ENCODE measurements around the gene TP53BP2.
"Not testable (repeated sequence)": the region's sequence is repeated elsewhere in the genome, so short reads cannot be mapped to it uniquely, and the experiment has no call there.

TP53BP2 gene, protein sequence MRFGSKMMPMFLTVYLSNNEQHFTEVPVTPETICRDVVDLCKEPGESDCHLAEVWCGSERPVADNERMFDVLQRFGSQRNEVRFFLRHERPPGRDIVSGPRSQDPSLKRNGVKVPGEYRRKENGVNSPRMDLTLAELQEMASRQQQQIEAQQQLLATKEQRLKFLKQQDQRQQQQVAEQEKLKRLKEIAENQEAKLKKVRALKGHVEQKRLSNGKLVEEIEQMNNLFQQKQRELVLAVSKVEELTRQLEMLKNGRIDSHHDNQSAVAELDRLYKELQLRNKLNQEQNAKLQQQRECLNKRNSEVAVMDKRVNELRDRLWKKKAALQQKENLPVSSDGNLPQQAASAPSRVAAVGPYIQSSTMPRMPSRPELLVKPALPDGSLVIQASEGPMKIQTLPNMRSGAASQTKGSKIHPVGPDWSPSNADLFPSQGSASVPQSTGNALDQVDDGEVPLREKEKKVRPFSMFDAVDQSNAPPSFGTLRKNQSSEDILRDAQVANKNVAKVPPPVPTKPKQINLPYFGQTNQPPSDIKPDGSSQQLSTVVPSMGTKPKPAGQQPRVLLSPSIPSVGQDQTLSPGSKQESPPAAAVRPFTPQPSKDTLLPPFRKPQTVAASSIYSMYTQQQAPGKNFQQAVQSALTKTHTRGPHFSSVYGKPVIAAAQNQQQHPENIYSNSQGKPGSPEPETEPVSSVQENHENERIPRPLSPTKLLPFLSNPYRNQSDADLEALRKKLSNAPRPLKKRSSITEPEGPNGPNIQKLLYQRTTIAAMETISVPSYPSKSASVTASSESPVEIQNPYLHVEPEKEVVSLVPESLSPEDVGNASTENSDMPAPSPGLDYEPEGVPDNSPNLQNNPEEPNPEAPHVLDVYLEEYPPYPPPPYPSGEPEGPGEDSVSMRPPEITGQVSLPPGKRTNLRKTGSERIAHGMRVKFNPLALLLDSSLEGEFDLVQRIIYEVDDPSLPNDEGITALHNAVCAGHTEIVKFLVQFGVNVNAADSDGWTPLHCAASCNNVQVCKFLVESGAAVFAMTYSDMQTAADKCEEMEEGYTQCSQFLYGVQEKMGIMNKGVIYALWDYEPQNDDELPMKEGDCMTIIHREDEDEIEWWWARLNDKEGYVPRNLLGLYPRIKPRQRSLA

DNA sequence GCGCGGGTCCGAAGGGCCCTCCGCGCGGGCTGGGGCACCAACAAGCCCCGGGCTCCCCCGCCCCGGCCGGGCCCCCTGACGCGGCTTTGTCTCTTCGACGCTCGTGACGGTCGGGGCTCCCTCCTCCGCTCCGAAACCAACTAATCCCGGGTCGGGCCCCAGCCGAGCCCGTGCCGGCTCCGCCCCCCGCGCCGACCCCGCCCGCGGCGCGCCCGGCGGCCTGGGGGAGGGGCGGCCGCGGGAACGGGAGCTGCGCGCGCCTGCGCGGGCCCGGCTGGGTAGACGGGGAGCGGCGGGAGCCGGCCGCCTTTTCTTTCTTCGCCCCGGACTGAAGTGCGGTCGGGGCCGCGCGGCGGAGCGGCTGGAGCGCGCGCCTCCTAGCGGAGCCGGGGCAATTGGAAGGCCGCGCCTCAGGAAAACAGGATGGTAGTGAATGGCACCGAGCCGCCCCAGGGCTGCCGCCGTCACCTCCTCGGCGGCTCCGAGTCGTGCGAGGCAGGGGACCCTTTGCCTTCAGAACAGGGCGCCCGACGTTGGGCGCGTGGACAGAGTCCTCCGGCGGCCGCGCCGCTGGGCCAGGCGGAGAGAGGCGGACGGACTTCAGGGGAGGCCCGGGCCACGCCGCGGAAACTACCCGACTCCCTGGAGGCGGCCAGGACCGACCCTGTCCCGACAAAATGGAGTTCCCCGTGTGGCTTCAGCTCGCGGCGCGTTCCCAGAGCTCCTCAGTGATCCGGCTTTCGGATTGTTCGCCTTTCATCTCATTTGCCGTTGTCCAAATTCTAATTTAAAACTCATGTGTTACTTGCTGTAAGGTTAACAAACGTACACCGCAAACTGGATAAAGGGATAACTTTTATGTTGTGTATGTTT lies at the start of gene TP53BP2:
TP53BP2 (minus strand) TSS at position 138 of the 873 bp plus-strand sequence. CDS start 267 bp downstream, outside the sequence.
- DNase-seq = peak; percentile 88

DNA sequence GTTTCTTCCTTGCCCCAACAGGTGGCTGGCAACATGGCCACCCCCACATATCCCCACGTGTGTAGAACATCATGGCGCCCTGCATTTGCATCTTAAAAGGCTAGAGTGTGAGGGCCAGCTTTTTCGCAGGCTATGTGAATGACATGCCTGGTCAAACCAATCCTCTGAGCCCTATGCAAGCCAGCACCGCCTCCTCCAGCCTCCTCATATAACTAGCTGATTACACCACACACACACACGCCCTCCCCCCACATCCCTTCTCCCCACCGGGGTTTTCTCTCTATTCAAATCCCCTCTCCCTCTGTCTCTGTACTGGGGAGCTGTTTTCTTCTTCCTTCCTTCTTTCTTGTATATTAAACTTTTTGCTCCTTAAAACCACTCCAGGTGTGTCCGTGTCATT lies 44.7 kb upstream of the TP53BP2 start:
- not testable (repeated sequence) for DNase-seq

DNA sequence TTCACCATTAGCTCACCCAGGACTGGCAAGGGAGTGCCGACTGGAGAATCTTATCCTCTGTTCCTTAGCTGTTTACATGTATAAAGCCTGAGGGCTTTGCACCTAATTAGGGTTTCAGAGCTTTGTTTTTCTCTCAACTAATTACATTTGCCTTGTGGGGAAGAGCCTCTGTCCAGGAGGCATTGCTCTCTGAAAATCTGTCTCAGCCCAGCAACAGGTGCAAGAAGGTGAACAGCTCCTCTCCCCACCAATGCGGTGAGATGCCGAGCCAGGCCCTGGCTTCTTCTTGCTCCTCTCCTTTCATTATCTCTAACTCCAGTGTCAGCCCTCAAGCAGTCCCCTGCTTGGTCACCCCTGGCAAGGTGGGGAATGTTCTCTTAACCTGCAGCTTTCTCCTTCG lies 43.6 kb upstream of the TP53BP2 start:
- not testable (repeated sequence) for DNase-seq

DNA sequence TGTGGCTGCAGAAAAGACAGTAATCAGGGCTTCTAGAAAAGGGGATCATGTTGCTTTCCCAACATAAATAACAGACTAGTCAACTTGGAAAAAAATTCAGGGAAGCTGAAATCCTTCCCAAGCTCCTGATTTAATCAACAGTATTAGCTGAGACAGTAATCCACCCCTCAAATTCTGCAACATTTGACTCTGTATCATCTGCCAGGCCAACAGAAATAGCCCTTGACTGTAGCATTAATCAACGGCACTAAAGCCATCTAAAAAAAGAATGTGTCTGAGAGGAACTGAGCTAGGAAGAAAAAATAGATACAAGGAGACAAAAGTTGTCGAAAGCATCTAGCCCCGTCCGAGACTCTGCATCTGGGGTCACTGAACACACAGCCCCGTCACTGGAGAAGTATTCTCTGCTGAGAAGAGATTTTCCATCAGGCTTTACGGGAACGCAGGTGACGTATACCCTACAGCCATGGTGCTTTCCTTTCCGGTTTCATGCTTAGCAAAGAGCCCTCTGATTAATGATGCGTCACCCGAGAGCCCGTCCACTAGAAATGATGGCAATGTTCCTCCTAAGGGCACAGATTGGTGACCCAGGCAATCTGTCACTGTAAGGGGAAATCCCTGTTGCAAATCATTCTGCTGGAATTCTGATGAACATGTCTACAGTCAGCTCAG lies 42.1 kb upstream of the TP53BP2 start:
- DNase-seq = no peak

DNA sequence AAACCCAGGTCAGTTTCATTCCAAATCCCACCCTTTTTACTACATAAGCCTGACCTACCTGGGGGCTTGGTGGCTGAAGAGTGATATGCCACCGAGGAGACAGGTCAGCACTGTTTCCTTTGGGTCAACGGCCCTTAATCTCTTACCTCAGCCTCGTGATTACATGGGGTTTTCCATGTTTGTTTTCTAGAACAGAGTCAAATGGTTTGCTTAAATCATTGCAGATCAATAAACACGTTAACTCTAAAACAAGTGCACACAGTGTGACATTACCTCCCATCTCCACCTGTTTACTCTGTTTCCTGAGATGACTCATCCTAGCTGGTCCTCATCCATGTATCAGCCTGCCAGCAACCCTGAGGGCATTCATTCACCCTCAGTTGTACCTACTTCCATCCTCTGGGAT lies 40.8 kb upstream of the TP53BP2 start:
- no peak for DNase-seq

DNA sequence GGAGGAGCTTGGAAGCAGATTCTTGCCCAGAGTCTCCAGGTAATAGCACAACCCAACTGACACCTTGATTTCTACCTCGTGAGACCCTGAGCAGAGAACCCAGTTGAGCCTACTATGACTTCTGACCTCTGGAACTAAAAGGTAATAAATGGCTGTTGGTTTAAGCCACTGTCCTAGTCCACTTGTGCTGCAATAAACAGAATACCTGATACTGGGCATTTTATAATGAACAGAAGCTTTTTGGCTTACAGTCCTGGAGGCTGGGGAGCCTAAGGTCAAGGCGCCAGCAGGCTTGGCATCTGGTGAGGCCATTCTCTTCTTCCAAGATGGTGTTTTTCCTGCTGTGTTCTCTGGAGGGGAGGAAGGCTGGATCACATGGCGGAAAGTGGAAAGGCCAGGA lies 39.9 kb upstream of the TP53BP2 start:
- DNase-seq = no peak

DNA sequence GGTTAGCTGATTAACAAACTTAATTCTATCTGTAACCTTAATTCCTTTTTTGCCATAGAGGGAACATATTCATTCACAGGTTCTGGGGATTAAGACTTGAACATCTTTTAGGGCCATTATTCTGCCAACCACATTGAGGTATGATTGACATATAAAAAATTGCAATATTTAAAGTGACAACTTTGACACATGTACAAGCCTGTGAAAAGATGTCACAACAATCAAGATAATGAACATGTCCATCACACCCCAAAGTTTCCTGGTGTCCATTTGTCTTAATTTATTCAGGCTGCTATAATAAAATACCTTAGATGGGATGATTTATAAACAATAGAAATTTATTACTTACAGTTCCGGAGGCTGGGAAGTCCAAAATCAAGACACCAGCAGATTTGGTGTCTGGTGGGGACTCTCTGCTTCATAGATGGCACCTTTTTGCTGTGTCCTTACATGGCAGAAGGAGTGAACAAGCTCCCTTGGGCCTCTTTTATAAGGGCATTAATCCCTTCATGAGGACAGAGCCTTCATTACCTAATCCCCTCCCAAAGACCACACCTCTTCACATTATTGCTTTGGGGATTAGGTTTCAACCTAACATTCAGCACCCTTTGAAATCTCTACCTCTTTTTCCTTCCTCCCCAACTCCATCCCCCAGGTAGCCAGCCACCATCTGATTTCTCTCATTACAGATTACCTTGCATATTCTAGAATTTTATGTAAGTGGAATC lies 33.0 kb upstream of the TP53BP2 start:
- no peak for DNase-seq

DNA sequence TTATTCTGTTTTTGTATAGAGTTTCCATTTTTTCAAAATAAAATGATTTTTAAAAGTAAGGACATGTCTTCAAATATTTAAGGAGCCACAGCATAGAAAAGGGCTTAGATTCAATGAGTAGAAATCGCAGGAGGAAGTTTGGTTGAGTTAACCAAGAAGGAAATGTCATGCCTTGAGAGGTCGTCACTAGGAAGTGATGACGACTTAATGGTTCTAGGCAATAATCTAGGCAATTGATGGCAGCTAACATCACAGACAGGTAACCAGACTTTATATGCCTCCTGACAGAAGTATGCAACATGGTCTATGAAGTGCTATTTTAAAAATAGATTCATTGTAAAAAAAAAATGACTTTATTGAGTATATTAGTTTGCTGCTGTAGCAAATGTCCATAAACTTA lies 32.1 kb upstream of the TP53BP2 start:
- no peak for DNase-seq

DNA sequence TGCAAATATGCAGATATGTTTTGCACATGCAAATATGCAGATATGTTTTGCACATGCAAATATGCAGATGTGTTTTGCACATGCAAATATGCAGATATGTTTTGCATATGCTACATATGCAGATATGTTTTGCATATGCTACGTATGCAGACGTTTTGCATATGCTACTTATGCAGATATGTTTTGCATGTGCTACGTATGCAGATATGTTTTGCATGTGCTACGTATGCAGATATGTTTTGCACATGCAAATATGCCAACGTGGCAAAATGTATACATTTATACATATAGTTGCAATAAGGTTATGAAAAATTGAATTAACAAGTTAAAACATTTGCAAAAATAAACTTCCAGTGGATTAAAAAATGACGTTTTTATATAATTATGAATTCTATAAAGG lies 30.8 kb upstream of the TP53BP2 start:
- DNase-seq = no peak

DNA sequence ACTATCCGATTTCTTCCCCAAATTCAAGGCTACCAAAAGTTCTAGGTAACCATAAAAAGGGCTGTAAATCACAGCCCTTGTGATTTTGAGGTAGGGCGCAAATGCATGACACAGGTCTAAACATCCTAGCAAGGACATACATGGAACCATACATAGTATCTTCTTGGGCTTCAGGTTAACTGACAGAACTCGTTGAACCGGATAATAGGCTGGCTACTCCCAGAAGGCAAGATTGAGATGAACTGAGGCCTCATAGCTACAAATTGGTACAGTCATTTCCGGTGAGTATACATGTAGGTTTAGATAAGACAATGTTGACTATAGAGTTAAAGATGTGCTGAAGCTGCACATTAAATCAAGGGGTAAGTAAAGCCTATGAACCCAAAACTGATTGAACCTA lies 27.3 kb upstream of the TP53BP2 start:
- DNase-seq = no peak

DNA sequence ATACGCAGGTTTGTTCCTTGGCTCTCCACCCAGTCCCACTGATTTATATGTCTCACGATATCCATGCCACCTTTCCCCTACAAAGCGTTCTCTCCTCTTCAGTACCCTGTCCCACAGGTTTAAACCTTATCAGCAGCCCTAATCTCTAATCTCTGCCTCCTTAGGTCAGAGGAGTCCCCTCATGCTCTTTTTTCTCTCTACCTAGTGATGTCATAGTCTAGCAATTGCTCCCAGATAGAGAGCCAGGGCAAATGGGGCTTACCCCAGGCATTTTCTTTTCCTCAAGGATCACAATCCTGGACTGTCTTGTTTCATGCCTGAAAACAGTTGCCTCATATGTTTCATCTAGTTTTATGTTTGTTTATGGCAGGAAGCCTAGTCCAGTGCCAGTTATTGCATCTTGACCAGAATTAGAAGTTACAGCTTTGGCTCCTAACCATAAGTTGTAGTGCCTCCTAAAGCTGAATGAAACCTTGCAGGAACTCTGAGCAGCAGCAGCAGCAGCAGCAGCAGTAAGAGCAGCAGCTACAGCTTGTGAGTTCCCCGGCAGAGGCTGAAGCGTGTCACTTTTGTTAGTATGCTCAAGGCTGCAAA lies 26.7 kb upstream of the TP53BP2 start:
- no peak for DNase-seq

DNA sequence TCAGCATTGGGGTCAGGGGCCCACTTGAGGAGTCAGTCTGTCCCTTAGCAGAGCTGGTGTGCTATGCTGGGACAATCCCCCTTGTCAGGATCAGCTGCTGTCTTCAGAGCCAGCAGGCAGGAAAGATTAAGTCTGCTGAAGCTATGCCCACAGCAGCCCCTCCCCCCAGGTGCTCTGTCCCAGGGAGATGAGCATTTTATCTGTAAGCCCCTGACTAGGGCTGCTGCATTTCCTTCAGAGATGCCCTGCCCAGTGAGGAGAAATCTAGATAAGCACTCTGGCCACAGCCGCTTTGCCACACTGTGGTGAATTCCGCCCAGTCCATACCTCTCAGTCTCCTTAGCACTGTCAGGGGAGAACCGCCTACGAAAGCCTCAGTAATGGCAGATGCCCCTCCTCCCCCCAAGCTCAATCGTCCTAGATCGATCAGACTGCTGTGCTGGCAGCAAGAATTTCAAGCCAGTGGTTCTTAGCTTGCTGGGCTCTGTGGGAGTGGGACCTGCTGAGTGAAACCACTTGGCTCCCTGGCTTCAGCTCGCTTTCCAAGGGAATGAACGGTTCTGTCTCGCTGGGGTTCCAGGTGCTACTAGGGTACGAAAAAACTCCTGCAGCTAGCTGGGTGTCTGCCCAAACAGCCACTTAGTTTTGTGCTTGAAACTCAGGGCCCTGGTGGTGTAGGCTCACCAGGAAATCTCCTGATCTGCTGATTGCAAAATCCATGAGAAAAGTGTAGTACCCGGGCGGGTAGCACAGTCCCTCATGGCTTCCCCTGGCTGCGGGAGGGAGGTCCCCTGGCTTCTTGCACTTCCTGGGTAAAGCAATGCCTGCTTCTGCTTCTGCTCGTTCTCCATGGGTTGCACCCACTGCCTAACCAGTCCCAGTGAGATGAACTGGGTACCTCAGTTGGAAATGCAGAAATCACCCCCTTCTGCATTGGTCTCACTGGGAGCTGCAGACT lies 25.1 kb upstream of the TP53BP2 start:
- no peak for DNase-seq

DNA sequence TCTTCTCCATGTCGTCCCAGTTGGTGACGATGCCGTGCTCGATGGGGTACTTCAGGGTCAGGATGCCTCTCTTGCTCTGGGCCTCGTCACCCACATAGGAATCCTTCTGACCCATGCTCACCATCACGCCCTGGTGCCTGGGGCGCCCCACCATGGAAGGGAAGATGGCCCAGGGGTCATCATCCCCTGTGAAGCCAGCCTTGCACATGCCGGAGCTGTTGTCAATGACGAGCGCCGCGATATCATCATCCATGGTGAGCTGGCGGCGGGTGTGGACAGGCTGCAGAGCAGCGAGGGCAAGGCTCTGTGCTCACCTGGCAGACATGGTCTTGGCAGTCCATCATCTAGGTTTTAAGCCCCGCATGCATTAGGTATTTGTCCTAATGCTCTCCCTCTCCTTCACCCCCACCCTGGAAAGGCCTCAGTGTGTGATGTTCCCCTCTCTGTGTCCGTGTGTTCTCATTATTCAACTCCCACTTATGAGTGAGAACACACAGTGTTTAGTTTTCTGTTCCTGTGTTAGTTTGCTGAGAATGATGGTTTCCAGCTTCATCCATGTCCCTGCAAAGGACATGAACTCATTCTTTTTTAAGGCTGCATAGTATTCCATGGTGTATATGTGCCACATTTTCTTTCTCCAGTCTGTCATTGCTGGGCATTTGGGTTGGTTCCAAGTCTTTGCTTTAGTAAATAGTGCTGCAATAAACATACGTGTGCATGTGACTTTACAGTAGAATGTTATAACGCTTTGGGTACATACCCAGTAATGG lies 19.0 kb upstream of the TP53BP2 start:
- not testable (repeated sequence) for DNase-seq

DNA sequence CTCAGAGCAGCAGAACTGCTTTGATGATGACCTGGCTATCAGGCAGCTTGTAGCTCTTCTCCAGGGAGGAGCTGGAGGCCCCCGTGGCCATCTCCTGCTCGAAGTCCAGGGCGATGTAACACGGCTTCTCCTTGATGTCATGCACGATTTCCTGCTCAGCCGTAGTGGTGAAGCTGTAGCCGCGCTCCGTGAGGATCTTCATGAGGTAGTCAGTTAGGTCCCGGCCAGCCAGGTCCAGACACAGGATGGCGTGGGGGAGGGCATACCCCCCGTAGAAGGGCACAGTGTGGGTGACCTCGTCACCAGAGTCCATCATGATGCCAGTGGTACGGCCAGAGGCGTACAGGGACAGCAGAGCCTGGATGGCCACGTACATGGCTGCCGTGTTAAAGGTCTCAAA lies 18.3 kb upstream of the TP53BP2 start:
- no peak for DNase-seq

DNA sequence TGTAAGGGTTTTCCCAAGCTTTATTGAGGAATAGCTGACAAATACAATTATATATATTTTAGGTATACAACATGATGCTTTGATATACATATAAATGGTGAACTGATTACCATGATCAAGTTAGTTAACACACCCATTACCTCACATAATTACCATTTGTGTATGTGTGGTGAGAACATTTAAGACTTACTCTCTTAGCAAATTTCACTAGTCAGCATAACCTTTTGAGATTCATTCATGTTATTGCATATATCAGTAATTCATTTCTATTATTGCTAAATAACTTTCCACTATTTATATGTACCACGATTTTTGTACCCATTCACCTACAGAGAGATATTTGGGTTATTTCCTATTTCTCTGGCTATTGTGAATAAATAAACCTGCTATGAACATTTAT lies 16.2 kb upstream of the TP53BP2 start:
- no peak for DNase-seq

DNA sequence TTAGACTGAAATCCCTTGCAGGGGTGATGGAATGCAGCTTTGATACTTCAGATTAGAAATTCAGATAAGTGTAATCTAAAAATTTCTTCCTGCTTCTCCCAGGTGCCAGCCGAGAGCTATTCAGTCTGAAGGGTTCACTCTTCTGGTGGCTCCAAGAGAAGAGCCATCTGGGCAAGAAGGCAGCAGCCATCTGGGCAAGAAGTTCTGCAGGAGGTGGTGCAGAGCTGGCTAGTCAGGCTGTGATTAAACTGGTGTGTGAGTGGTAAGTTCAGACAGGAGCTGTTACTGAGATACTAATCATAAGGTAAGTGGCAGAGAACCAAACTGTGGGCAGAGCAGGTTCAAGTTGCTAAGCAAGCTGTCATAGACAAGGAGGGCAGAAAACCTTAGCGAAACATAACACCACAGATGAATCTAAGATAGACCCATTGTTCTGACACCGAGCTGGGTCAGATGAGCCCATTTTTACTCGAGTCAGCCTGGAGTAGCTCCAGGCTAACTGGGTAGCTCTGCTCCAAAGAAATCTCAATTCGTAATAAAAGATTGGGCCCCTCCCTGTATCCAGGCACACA lies 14.4 kb upstream of the TP53BP2 start:
- no peak for DNase-seq

DNA sequence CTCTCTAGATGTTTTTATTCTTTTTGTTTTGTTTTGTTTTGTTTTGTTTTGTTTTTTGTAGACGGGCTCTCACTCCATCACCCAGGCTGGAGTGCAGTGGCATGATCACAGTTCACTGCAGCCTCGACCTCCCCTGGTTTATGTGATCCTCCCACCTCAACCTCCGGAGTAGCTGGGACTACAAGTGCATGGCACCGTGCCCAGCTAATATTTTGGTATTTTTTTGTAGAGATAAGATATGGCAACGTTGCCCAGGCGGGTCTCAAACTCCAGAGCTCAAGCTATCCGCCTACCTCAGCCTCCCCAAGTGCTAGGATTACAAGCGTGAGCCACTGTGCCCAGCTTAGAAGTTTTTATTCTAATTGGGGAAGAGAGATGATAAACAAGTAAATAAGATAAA lies 13.3 kb upstream of the TP53BP2 start:
- no peak for DNase-seq

DNA sequence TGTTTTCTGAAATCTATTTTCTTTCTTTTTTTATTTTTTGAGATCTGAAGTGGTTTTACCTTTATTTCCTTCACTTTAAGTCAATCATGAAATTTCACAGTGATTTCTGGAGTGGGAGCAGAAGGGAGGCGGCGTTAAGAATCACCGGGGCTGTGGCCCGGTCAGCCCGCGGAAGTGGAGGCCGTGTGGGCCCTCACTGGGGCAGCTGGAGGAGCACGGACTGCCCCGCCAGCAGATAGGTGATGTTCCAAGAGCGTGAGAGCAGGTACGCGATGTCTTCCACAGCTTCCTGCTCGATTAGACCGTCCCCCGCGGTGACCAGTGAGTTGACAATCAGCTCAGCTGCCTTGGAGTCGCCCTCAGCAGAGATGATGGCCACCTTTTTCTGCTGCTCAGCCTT lies 10.6 kb upstream of the TP53BP2 start:
- DNase-seq = no peak

Data from activated CD4-positive, alpha-beta T cell treated with anti-CD3 and anti-CD28 coated beads, Interleukin-2, Interleukin-6, amounts not matched to agents 100 ng/mL and 50 ng/mL, durations not matched to agents 16 hours and 8 hours (primary cell).